Kidney (tissue), 14 donors: ENCODE results near the gene NECAB3. TPM values are rescaled to one million over a fixed set of nuclear protein-coding genes. Genes with fewer than 3 reads are reported as not detected.

Experiments used
- DNase-seq, 5 donors: peaks; one replicate each; pipeline ENCODE4 v3.0.0-alpha.2; 2013 to 2020
- FAIRE-seq: peaks from 2 replicates; lab custom pipeline; 2012; peaks lifted over from hg19 to GRCh38; lab: Jason Lieb, UNC
- H3K27ac ChIP-seq, 2 donors: one replicate each; pipeline ENCODE4 v1.7.0; 2013; ENCODE audit warnings: low read depth in 2 of 2, low read length in 2 of 2, inconsistent platforms in 1 of 2
- H3K27me3 ChIP-seq: one replicate; pipeline ENCODE4 v1.7.1; 2013; ENCODE audit warnings: low read length, inconsistent platforms; ENCODE audit not compliant: control insufficient read depth, insufficient read depth
- H3K36me3 ChIP-seq, 3 donors: one replicate each; pipeline versions ENCODE4 v1.7.0 to v1.7.1; 2013; ENCODE audit warnings: low read length in 3 of 3, control low read depth in 1 of 3, inconsistent platforms in 1 of 3; ENCODE audit not compliant: insufficient read depth in 3 of 3, control insufficient read depth in 2 of 3
- H3K4me1 ChIP-seq, 3 donors: one replicate each; pipeline versions ENCODE4 v1.7.0 to v1.7.1; 2013; ENCODE audit warnings: low read length in 3 of 3, inconsistent platforms in 1 of 3, low read depth in 1 of 3; ENCODE audit not compliant: control insufficient read depth in 2 of 3, insufficient read depth in 2 of 3
- H3K4me3 ChIP-seq, 3 donors: one replicate each; pipeline versions ENCODE4 v1.7.0 to v1.8.1; 2013; ENCODE audit warnings: low read length in 3 of 3, control low read depth in 1 of 3, inconsistent platforms in 1 of 3
- H3K9ac ChIP-seq, 3 donors: one replicate each; pipeline versions ENCODE4 v1.7.0 to v1.7.1; 2013; ENCODE audit warnings: low read length in 3 of 3, control low read depth in 1 of 3, inconsistent platforms in 1 of 3
- H3K9me3 ChIP-seq, 3 donors: one replicate each; pipeline versions ENCODE4 v1.7.0 to v1.7.1; 2013; ENCODE audit warnings: low read length in 3 of 3, control low read depth in 1 of 3, inconsistent platforms in 1 of 3; ENCODE audit not compliant: control insufficient read depth in 2 of 3, insufficient read depth in 1 of 3
- CTCF ChIP-seq: IDR thresholded peaks from 3 replicates; pipeline ENCODE4 v1.5.1; 2012; ENCODE audit warnings: mild to moderate bottlenecking, moderate library complexity, borderline replicate concordance; ENCODE audit not compliant: insufficient read depth; ENCODE audit errors: extremely low read depth
- intact Hi-C: fragments of 100-400 bp; cut with DNase I; formaldehyde crosslinking; loops from one replicate; pipeline ENCODE4 v1.11.1; 2022
- polyA plus RNA-seq: library from polyadenylated mRNA; stranded (reverse); fragments of 350-450 nt; fragmentation: Illumina TruSeq; extraction: RNeasy Lipid Tissue Mini Kit (QIAGEN cat#74804); gene quantifications from one replicate; pipeline ENCODE4 v1.2.3, GENCODE V29; 2014; ENCODE audit warnings: low read depth, low replicate concordance; ENCODE audit not compliant: insufficient read depth
- total RNA-seq: library from RNA; stranded (reverse); fragmentation: NEBNext Ultra II Directional; extraction: Animal tissue kit (Norgen Biotek cat#: 25700); gene quantifications from one replicate; pipeline ENCODE4 v1.2.1, GENCODE V29; 2021
- donor health status: control.
- donor health status: control.
- donor health status: control.
- donor health status: control.
- donor health status: control.
- donor health status: DM: yes; HTN: yes; CAD: no.
- donor health status: Normal renal cell carcinoma (clear cell type).

Gene NECAB3
- total and polyA plus RNA-seq, 2 donors from 2014 or later, result 19.7 to 35.6 TPM

- DNase-seq, result peak in 1 of 5 donors; percentile 52
- Histone ChIP-seq H3K36me3 (peaks cover 3 to 11% (median 4%) of the 10 kb centered on the region in 3 donors), H3K27ac (no peak overlapping the region), H3K9ac (no peak overlapping the region), H3K4me1 (peaks cover 5 to 25% (median 20%) of the 10 kb centered on the region in 3 donors), H3K27me3 (no peaks in the 10 kb centered on the region), H3K9me3 (no peaks in the 10 kb centered on the region), H3K4me3 (no peak overlapping the region)
- TF ChIP-seq CTCF, result no peak
- no peak for FAIRE-seq
- intact Hi-C loops, result loop anchor here (10.0 kb wide), 1 partner anchor 195 kb away; no protein-coding TSS in a partner anchor
These were observed 24.0 kb downstream of the NECAB3 start for GRCh38 chr20:33650111-33650752.

GRCh38 chr20:33649201-33649681, 25.0 kb downstream of the NECAB3 start:
- no peaks in the 10 kb centered on the region for H3K9me3 ChIP-seq
- H3K9ac ChIP-seq, result no peak overlapping the region
- H3K4me1 ChIP-seq, result peaks cover 5 to 25% (median 20%) of the 10 kb centered on the region in 3 donors
- H3K4me3 ChIP-seq, result no peak overlapping the region
- peaks cover 3 to 19% (median 8%) of the 10 kb centered on the region in 3 donors for H3K36me3 ChIP-seq
- DNase-seq (peak; percentile 48 to 82 (median 61)), FAIRE-seq (no peak)
- intact Hi-C loops, result no loop called here
- TF ChIP-seq CTCF, result no peak
- no peaks in the 10 kb centered on the region for H3K27me3 ChIP-seq
- no peak overlapping the region for H3K27ac ChIP-seq

- no peaks in the 10 kb centered on the region for H3K27me3 ChIP-seq
- no peak for FAIRE-seq
- peak in 1 of 5 donors; percentile 73 for DNase-seq
These were observed 25.7 kb downstream of the NECAB3 start for GRCh38 chr20:33648396-33649004.

More at GRCh38 chr20:33648396-33649004, 25.7 kb downstream of the NECAB3 start:
- TF ChIP-seq CTCF, result no peak
- H3K9me3 ChIP-seq, result no peaks in the 10 kb centered on the region
- intact Hi-C loops, result no loop called here
- no peak overlapping the region for H3K4me3 ChIP-seq
- H3K27ac ChIP-seq, result peak overlapping the region in 1 of 2 donors; percentile 19
- H3K4me1 ChIP-seq, result peaks cover 5 to 19% (median 15%) of the 10 kb centered on the region in 3 donors
- no peak overlapping the region for H3K9ac ChIP-seq
- H3K36me3 ChIP-seq, result peaks cover 5 to 23% (median 13%) of the 10 kb centered on the region in 3 donors
